Measurements from ENCODE around the gene MAGEA11.
"Not testable (repeated sequence)": the region's sequence is repeated elsewhere in the genome, so short reads cannot be mapped to it uniquely, and the experiment has no call there.

MAGEA11 gene

DNA sequence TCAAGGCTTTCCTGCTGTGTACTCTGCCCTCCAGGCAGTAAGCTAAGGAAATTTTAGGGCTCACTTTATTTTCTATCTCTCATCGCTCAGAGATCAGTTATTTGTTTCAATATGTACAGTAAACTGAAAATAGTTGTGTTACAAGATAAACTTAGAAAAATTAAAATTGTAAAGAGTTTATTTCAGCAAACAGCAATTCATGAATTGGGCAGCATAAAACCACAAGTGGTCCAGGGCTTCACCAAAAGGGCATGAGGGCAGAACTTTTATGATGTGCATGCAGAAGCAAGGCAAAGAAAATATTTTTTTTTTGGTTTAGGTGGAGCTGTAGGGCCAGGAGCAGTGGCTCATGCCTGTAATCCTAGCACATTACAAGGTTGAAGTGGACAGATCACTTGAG, 20.1 kb upstream of the MAGEA11 start:
- H2AFZ ChIP-seq: no peak overlapping the region
- H3K4me1 ChIP-seq: no peaks in the 10 kb centered on the region
- no peak overlapping the region for H3K4me3 ChIP-seq (ENCODE audit: low read depth, low read length)
- no peaks in the 10 kb centered on the region for H3K27me3 ChIP-seq (ENCODE audit: control insufficient read depth, insufficient read depth, low read length)
- H3K79me2 ChIP-seq: no peaks in the 10 kb centered on the region
- TF ChIP-seq, protein P1, sequence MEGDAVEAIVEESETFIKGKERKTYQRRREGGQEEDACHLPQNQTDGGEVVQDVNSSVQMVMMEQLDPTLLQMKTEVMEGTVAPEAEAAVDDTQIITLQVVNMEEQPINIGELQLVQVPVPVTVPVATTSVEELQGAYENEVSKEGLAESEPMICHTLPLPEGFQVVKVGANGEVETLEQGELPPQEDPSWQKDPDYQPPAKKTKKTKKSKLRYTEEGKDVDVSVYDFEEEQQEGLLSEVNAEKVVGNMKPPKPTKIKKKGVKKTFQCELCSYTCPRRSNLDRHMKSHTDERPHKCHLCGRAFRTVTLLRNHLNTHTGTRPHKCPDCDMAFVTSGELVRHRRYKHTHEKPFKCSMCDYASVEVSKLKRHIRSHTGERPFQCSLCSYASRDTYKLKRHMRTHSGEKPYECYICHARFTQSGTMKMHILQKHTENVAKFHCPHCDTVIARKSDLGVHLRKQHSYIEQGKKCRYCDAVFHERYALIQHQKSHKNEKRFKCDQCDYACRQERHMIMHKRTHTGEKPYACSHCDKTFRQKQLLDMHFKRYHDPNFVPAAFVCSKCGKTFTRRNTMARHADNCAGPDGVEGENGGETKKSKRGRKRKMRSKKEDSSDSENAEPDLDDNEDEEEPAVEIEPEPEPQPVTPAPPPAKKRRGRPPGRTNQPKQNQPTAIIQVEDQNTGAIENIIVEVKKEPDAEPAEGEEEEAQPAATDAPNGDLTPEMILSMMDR (IDR thresholded peaks at IDR 0.05): no peak
- H3K4me2 ChIP-seq (ENCODE audit: low read length): no peak overlapping the region
- no peaks in the 10 kb centered on the region for H3K36me3 ChIP-seq (ENCODE audit: control insufficient read depth, insufficient read depth, low read length)
- H3K9me3 ChIP-seq (ENCODE audit: control insufficient read depth, low read length): no peaks in the 10 kb centered on the region
- no peak overlapping the region for H3K9ac ChIP-seq
- no peak overlapping the region for H3K27ac ChIP-seq

DNA sequence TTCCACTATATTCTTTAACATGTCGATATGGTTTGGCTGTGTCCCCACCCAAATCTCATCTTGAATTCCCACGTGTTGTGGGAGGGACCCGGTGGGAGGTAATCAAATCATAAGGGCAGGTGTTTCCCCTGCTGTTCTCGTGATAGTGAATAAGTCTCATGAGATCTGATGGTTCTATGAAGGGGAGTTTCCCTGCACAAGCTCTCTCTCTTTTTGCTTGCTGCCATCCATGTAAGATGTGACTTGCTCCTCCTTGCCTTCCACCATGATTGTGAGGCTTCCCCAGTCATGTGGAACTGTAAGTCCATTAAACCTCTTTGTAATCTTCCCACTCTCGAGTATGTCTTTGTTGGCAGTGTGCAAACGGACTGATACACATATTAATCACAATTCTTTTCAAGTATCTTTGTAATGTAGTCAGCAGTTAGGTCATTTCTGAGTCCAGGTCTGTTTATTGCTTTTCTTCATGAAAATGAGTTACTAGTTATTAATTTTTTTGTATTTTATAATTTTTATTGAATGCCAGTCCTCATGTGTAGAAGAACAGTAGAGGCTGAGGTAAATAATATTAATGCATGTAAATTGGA, 19.1 kb upstream of the MAGEA11 start:
- not testable (repeated sequence) for H3K9ac ChIP-seq; H3K27me3 ChIP-seq (ENCODE audit: control insufficient read depth, insufficient read depth, low read length); H3K36me3 ChIP-seq (ENCODE audit: control insufficient read depth, insufficient read depth, low read length); H3K4me3 ChIP-seq (ENCODE audit: low read depth, low read length); H3K9me3 ChIP-seq (ENCODE audit: control insufficient read depth, low read length); H3K27ac ChIP-seq; H3K4me2 ChIP-seq (ENCODE audit: low read length); H3K79me2 ChIP-seq; H3K4me1 ChIP-seq; H2AFZ ChIP-seq

DNA sequence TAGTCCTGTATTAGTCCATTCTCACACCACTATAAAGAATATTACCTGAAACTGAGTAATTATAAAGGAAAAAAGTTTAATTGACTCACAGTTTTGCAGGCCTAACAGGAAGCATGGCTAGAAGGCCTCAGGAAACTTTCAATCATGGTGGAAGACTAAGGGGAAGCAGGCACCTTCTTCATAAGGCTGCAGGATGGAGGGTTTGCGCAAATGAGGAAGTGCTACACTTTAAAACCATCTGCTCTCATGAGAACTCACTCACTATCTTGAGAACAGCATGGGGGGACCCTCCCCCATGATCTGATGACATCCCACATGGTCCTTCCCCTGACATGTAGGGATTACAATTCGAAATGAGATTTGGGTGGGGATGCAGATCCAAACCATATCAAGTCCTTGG, 12.1 kb upstream of the MAGEA11 start:
- H3K9me3 ChIP-seq (ENCODE audit: control insufficient read depth, low read length): no peaks in the 10 kb centered on the region
- no peak overlapping the region for H3K27ac ChIP-seq
- no peaks in the 10 kb centered on the region for H3K4me1 ChIP-seq
- no peak overlapping the region for H3K4me3 ChIP-seq (ENCODE audit: low read depth, low read length)
- H3K79me2 ChIP-seq: no peaks in the 10 kb centered on the region
- H3K9ac ChIP-seq: no peak overlapping the region
- H3K27me3 ChIP-seq (ENCODE audit: control insufficient read depth, insufficient read depth, low read length): no peaks in the 10 kb centered on the region
- H3K4me2 ChIP-seq (ENCODE audit: low read length): no peak overlapping the region
- TF ChIP-seq, protein P1 (IDR thresholded peaks at IDR 0.05): no peak
- no peaks in the 10 kb centered on the region for H3K36me3 ChIP-seq (ENCODE audit: control insufficient read depth, insufficient read depth, low read length)
- no peak overlapping the region for H2AFZ ChIP-seq

DNA sequence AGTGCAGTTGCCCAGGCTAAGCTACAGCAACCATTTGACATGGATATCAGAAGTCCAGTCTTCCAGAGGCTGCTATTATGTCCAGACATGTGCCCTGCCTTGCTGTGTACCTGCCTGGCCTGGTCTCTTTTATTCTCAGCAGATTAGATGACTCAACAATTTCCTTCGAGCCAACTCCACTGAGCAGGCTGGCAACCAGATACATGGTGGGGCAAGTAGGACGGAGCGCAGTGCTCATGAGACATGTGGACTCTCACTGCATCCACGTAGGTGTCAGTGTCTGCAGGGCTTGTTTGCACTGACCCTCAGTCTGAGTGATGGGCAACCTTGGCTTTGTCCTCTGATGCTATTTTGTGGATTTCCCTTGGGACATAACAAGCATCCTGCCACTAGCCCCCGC, 7.2 kb upstream of the MAGEA11 start:
- no peaks in the 10 kb centered on the region for H3K4me1 ChIP-seq
- H3K9me3 ChIP-seq (ENCODE audit: control insufficient read depth, low read length): no peaks in the 10 kb centered on the region
- no peaks in the 10 kb centered on the region for H3K36me3 ChIP-seq (ENCODE audit: control insufficient read depth, insufficient read depth, low read length)
- no peaks in the 10 kb centered on the region for H3K27me3 ChIP-seq (ENCODE audit: control insufficient read depth, insufficient read depth, low read length)
- H3K27ac ChIP-seq: no peak overlapping the region
- no peak overlapping the region for H3K9ac ChIP-seq
- H2AFZ ChIP-seq: no peak overlapping the region
- TF ChIP-seq, protein P1 (IDR thresholded peaks at IDR 0.05): no peak
- no peaks in the 10 kb centered on the region for H3K79me2 ChIP-seq
- H3K4me2 ChIP-seq (ENCODE audit: low read length): no peak overlapping the region
- no peak overlapping the region for H3K4me3 ChIP-seq (ENCODE audit: low read depth, low read length)

DNA sequence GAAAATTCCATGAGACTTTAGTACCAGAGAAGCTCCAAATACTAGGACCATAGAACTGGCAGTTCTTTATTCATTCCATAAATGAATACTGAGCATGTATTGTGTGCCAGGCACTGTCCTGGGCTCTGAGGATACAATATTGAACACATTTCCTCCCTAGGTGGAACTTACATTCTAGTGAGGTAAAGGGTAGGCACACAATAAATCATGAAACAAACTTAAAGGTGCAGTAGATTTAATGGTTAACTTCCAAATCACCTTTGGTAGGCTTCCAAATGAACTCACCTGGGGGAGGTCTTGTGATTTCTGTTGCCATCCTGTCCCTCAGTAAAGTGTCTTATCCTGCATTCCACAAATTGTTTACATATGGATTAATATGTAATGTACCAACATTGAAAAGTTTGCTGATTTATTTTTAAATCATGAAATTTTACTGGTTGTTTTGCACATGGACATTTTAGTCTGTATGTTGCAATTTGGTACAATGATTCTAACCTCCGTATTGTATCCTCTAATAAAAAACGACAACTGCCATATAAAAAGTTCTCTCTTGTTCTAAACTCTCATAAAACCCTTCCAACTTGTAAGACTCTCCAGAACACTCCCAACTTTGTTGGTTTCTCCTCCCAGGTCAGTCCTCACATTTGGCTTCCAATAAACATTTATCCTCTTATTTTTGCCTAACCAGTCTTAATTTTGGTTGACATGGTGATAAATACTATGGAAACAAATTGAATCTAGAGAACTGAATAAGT, 4.5 kb upstream of the MAGEA11 start:
- TF ChIP-seq, protein P1 (IDR thresholded peaks at IDR 0.05): no peak
- H3K27me3 ChIP-seq (ENCODE audit: control insufficient read depth, insufficient read depth, low read length): no peaks in the 10 kb centered on the region
- H3K27ac ChIP-seq: no peak overlapping the region
- no peak overlapping the region for H3K4me3 ChIP-seq (ENCODE audit: low read depth, low read length)
- H3K9me3 ChIP-seq (ENCODE audit: control insufficient read depth, low read length): no peaks in the 10 kb centered on the region
- H3K36me3 ChIP-seq (ENCODE audit: control insufficient read depth, insufficient read depth, low read length): no peaks in the 10 kb centered on the region
- no peaks in the 10 kb centered on the region for H3K4me1 ChIP-seq
- no peak overlapping the region for H3K4me2 ChIP-seq (ENCODE audit: low read length)
- H3K79me2 ChIP-seq: no peaks in the 10 kb centered on the region
- H3K9ac ChIP-seq: no peak overlapping the region
- no peak overlapping the region for H2AFZ ChIP-seq
